ENCODE data around the gene KCNMA1. TPM values are rescaled to one million over a fixed set of nuclear protein-coding genes. Genes with fewer than 3 reads are reported as not detected.

KCNMA1 gene
- total RNA-seq, 3 donors from 2014 or later = 0.10 to 0.60 (median 0.18) TPM

DNA sequence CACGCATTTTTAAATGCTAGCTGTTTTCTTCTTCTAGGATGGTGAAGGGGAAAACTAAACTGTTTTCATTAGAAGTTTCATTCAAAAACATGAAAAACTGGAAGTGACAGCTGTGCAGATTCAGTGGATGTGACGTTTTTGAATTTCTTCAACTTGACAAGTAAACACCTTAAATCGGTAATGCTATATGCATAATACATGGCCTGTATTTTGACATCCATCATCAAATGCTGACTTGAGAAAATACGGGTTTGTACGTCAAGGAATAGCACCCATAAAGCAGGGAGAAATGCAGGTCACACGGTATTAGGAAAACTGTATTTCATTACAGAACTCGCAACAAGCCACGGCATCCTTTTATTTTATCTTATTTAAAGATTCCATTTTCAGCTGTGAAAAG, 720.5 kb downstream of the KCNMA1 start:
- no peak overlapping the region for H3K4me3 Mint-ChIP-seq
- no peaks in the 10 kb centered on the region for H3K4me1 Mint-ChIP-seq (ENCODE audit: low read depth)
- ATAC-seq (no peak), DNase-seq (no peak)
- no peaks in the 10 kb centered on the region for H3K36me3 Mint-ChIP-seq (ENCODE audit: insufficient read depth)
- H3K27me3 Mint-ChIP-seq (ENCODE audit: low read depth) = no peaks in the 10 kb centered on the region
- H3K9me3 Mint-ChIP-seq = no peaks in the 10 kb centered on the region

DNA sequence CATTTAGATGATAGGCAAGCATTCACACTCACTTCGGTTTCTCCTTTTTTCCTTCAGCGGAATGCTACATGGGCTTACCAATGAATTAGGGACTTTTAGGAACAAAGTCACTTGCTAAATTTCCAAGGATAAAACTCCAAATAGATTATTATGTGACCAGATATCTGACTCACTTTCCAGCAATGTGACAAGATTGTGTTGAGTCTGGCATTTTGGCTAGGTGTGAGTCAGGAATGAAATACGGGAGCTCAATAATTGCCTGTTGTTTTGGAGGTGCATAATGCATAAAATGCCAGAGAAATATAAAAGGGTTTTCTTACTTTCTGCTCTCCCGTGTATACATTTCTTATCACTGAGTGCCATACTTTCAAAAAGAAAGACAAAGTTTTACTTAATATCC, 721.1 kb downstream of the KCNMA1 start:
- Mint-ChIP-seq H3K9me3 (no peaks in the 10 kb centered on the region), H3K27me3 (ENCODE audit: low read depth) (no peaks in the 10 kb centered on the region), H3K36me3 (ENCODE audit: insufficient read depth) (no peaks in the 10 kb centered on the region), H3K4me1 (ENCODE audit: low read depth) (no peaks in the 10 kb centered on the region), H3K4me3 (no peak overlapping the region)
- ATAC-seq (no peak), DNase-seq (no peak)

DNA sequence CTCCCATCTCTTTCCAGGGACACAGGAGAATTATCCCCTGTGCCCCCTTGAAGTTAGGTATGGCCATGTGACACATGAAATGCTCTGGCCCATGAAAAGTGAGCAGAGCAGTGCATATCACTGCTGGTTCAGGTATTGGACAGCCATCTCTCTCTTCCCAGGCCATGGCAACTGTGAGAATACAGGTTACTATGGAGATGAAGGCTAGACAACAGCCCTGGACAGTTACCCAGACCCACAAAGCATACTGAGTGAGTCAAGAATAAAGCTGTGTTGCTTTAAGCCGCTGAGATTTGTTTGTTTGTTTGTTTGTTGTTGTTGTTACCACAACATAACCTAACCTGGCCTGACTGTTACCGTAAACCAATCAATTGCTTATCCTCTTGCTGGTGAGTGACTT, 722.3 kb downstream of the KCNMA1 start:
- Mint-ChIP-seq H3K36me3 (ENCODE audit: insufficient read depth) (no peaks in the 10 kb centered on the region), H3K4me1 (ENCODE audit: low read depth) (no peaks in the 10 kb centered on the region), H3K9me3 (no peaks in the 10 kb centered on the region), H3K4me3 (no peak overlapping the region), H3K27me3 (ENCODE audit: low read depth) (no peaks in the 10 kb centered on the region)
- ATAC-seq (no peak), DNase-seq (no peak)

DNA sequence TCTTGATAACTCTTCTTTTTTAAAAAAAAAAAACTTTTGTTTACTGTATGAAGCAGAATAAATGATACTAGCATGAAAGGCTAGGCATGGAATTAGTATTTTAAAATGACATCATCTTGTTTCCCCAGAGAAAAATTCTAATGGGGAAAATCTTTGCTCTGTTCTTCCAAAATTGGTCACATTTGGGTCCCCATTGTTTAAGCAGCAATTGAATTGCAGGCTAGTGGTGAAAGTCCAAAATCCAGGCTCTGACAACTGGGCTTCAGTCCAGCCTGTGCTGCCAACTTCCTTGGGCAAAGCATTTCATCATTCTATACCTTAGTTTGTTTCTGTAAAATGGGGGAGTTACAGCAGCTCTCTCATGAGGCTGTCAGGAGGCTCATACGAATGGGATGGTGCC, 726.4 kb downstream of the KCNMA1 start:
- H3K27me3 Mint-ChIP-seq (ENCODE audit: low read depth) = no peaks in the 10 kb centered on the region
- H3K36me3 Mint-ChIP-seq (ENCODE audit: insufficient read depth) = no peaks in the 10 kb centered on the region
- no peaks in the 10 kb centered on the region for H3K4me1 Mint-ChIP-seq (ENCODE audit: low read depth)
- DNase-seq (no peak), ATAC-seq (no peak)
- no peaks in the 10 kb centered on the region for H3K9me3 Mint-ChIP-seq
- no peak overlapping the region for H3K4me3 Mint-ChIP-seq

DNA sequence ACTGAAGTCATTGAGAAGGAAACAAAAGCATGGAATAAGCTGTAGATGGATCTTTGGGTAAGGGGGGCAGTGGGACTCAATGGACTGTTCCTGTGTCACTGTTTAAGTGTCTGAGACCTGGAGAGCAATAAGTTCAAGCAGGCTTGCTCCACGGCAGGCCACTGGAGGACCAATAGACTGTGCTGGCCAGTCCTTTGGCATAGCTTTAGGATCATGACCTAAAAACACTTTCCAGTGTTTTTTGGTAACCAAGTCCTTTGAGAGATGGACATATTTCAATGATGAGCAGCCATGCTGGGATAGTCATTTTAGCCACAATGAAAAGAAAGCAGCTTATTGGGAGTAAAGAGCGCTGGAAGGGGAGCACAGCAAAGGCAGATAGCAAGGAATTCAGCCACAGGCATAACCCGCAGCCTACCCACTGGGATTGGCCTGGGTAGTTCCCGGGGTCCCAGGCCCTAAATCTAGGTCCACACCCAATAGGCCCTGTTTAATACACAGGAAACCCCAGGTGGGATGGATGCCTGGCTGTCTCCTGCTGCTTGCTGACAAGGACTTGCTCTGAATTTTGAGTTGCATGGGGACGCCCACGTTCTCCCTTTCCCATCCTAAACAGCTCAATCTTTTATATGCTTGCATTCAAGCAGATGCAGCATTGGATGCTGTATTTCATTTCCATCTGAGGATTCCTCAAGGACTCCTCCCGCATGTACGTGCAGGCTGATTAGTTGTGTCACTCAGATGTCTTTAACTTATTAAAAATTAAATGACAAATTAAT, 727.2 kb downstream of the KCNMA1 start:
- H3K27me3 Mint-ChIP-seq (ENCODE audit: low read depth) = no peaks in the 10 kb centered on the region
- no peak for DNase-seq
- no peak for ATAC-seq
- H3K4me1 Mint-ChIP-seq (ENCODE audit: low read depth) = no peaks in the 10 kb centered on the region
- H3K9me3 Mint-ChIP-seq = no peaks in the 10 kb centered on the region
- no peak overlapping the region for H3K4me3 Mint-ChIP-seq
- H3K36me3 Mint-ChIP-seq (ENCODE audit: insufficient read depth) = no peaks in the 10 kb centered on the region

DNA sequence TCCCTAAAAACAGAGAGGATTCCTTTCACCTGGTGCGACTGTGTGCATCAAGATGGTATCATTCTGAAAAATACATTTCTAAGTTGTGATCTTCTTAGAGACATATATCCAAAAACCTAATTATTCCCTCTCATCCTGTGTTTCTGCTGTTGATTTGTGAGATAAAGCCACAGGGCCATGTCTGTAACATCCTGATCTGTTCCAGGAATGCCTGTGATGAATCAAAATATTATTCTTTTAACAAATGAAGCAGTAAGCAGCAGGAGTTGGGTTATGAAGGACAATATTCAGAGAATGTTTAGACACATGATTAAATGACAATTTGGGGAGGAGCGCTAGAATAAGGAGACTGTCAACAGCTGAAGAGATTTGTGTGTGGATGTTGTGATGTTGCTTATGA, 731.4 kb downstream of the KCNMA1 start:
- Mint-ChIP-seq H3K27me3 (ENCODE audit: low read depth) (no peaks in the 10 kb centered on the region), H3K4me3 (no peak overlapping the region), H3K9me3 (no peaks in the 10 kb centered on the region)

DNA sequence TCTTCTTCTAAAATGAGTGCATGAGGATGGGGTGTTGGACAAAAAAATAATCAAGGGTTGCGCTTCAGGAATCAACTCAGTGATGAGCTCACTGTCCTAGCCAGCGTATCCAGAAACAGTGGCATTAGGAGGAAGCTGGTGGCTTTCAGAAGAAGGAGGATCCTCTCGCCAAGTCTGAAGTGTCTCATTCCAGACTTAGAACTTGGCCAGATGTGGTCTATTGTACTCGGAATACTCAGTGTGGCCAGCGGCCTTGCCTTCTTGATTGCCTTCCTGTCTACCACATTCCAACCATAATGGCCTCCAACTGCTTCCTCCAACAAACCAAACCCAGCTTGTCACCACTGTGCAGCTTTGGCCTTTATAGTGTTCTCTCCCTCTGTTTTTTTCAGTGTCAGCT, 732.4 kb downstream of the KCNMA1 start:
- Mint-ChIP-seq H3K36me3 (ENCODE audit: insufficient read depth) (no peaks in the 10 kb centered on the region), H3K9me3 (no peaks in the 10 kb centered on the region), H3K4me3 (no peak overlapping the region), H3K27me3 (ENCODE audit: low read depth) (no peaks in the 10 kb centered on the region), H3K4me1 (ENCODE audit: low read depth) (no peaks in the 10 kb centered on the region)
- no peak for ATAC-seq
- no peak for DNase-seq

More for the DNA sequence above, 731.4 kb downstream of the KCNMA1 start:
- H3K4me1 Mint-ChIP-seq (ENCODE audit: low read depth) = no peaks in the 10 kb centered on the region
- ATAC-seq (no peak), DNase-seq (no peak)
- no peaks in the 10 kb centered on the region for H3K36me3 Mint-ChIP-seq (ENCODE audit: insufficient read depth)

DNA sequence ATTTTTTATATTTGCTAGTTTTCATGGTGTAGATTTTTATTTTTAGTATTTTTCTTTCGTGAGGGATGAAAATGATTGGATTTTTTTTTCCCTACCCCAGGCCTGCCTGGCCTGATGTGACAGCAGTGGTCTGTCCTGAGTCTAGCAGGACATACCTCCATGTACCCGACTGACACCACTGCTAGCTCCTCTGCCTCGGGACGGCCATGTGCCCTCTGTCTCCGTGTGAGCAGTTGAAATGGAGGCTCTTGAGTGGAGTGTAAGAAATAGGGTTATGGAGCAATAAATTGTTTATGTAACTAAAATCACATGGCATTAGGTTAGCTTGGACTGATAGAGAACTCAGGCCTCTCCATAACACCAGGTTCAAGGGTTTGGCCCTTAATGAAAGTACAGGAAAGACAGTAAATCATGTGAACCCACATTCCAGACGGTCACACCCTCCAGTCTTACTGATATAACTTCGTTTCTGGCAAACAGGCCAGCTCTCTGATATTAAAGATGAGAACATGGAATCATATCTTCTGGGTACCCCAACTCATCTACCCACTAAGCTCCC, 734.1 kb downstream of the KCNMA1 start:
- Mint-ChIP-seq H3K4me1 (ENCODE audit: low read depth) (no peaks in the 10 kb centered on the region), H3K9me3 (no peaks in the 10 kb centered on the region), H3K4me3 (no peak overlapping the region), H3K36me3 (ENCODE audit: insufficient read depth) (no peaks in the 10 kb centered on the region), H3K27me3 (ENCODE audit: low read depth) (no peaks in the 10 kb centered on the region)
- no peak for DNase-seq
- ATAC-seq = no peak

DNA sequence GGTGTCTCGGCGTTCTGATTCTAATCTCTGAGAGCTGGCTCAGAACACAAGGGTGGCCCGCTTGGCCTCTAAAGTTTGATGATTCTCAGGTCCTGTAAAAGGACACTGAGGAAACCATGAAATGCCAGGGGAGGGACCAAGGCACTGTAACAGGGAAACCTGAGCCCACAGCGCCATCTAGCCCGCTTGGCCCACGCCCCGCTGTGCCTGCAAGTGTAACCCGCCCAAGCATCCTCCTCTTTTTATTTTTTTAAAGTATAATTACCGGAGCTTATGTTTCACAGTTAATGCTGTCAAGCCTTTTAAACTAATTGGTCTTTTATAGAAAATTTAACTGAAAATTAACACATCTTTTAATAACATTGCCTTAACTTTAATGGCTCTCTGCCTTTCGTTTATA, 734.7 kb downstream of the KCNMA1 start:
- Mint-ChIP-seq H3K4me3 (no peak overlapping the region), H3K27me3 (ENCODE audit: low read depth) (no peaks in the 10 kb centered on the region), H3K9me3 (no peaks in the 10 kb centered on the region), H3K36me3 (ENCODE audit: insufficient read depth) (no peaks in the 10 kb centered on the region), H3K4me1 (ENCODE audit: low read depth) (no peaks in the 10 kb centered on the region)
- ATAC-seq (no peak), DNase-seq (no peak)

DNA sequence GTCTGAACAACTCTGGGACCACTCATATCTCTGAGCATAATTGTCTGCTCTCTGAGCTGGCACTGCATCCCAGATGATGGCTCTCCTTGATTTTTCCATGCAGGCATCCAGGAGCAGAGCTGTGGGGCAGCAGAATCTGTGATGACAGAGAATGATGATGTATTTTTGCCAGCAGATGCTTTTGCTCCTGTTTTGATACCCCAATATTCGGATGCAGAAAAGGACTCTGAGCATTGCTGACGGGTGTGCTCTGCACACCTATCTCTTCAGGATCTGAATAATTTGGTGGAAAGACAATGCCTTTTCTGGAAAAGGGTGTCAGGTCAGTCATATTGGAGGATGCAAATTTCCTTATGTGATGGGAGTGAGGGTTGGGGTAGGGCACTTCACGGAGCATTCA, 735.9 kb downstream of the KCNMA1 start:
- Mint-ChIP-seq H3K36me3 (ENCODE audit: insufficient read depth) (no peaks in the 10 kb centered on the region), H3K4me1 (ENCODE audit: low read depth) (no peaks in the 10 kb centered on the region), H3K9me3 (no peaks in the 10 kb centered on the region), H3K4me3 (no peak overlapping the region), H3K27me3 (ENCODE audit: low read depth) (no peaks in the 10 kb centered on the region)
- DNase-seq (no peak), ATAC-seq (no peak)

DNA sequence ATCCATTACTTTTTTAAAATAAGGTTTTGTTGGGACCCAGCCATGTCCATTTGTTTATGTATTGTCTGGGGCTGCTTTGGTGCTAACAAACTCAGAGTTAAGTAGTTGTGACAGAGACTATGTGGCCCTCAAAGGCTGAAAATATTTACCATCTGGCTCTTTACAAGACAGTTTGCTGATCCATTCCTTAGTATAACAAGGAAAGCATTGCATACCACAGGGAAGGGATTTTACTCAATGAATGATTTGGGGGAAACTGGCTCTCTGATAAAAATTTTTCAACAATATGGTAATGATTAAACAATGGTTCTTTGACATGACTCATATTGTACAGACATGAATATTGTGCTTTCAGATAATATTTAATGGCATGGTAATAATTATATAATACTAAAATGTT, 738.1 kb downstream of the KCNMA1 start:
- no peaks in the 10 kb centered on the region for H3K27me3 Mint-ChIP-seq (ENCODE audit: low read depth)
- peaks cover 8% of the 10 kb centered on the region for H3K9me3 Mint-ChIP-seq
- no peaks in the 10 kb centered on the region for H3K36me3 Mint-ChIP-seq (ENCODE audit: insufficient read depth)
- H3K4me3 Mint-ChIP-seq = no peak overlapping the region
- no peak for ATAC-seq
- no peaks in the 10 kb centered on the region for H3K4me1 Mint-ChIP-seq (ENCODE audit: low read depth)
- DNase-seq = no peak

DNA sequence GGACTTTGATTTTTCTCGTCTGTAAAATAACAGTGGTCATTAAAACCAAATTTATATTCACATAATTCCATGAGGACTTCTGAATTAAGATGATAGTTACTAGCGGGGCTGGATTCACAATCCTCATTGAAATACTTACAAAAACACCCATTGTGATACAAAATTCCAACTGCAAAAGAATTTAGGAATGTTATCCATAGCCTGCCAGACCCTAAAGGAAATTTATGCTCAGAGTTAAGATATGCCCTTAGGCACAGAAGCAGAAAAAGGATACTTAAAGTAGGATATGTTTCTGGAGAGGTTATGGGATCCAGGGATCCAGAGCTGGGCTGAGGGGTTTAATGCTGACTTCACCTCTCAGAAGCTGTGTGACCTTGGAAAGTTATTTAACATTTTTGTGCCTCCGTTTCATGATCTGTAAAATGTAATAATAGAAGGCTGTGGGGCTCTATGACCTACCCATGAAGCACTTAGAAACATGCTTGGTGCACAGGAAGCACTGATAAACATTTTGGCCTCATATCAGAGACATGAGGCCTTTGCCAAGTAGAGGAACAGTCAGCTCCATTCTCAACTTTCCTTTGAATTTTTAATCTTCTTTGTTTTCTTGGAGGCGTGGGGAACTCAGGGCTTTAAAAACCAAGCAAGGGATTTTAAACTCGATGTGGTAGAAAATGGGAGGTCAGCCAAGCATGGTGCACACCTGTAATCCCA, 744.7 kb downstream of the KCNMA1 start:
- Mint-ChIP-seq H3K4me1 (ENCODE audit: low read depth) (no peaks in the 10 kb centered on the region), H3K27me3 (ENCODE audit: low read depth) (no peaks in the 10 kb centered on the region), H3K36me3 (ENCODE audit: insufficient read depth) (no peaks in the 10 kb centered on the region), H3K9me3 (peaks cover 8% of the 10 kb centered on the region), H3K4me3 (no peak overlapping the region)
- ATAC-seq (no peak), DNase-seq (no peak)

DNA sequence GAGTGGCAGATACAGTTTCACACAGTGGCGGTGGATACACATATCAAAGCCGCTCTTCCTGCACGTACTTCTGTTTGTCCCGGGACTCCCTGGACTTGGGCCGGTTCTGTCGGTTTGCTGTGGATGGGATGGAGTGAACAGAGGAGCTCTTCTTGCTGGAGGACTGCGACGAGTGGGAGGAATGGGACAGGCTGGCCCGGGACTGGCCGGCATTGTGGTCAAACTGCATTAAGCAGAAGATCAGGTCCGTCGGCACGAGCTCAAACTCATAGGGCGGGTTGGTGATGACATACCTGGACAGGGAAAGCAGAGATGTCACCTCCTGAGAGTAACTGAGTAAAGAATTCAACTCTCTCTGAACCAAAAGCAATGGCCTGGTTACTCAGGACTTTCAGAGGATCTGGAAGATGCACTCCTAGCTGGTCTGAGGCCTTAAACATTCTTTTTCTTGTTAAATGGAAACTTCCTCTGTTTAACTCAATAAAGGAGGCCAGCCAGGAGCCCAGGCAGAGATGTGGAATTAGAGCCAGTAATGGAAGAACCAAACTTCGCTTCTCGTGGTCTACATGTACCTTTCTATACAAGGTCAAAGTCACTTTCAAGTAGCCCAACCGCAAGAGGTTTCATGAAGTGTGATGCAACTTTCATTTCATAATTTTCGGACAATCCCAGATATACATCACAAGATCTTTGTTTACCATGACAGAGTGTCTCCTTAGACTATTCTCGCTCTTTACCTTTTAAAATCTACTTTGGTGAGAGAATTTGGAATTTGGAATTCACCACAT, 750.2 kb downstream of the KCNMA1 start:
- no peak for DNase-seq

DNA sequence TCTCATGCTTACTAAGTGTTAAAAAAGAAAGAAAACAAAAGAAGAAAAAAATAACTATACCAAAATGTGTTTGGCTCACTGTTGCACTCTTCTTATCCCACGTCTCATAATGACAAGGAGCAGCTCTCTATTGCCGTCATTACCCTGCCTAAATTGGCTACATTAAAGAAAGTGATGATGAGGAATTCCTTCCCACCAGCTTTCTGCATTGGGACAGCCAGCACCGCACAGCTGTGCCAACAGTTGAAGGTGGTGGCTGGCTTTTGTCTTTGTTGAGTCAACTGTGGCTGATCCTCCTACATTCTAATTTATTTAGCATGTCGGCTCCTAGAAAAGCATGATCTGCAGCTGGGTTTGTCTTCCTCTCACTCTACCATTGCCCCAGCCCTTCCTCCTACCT, 751.8 kb downstream of the KCNMA1 start:
- DNase-seq (no peak), ATAC-seq (no peak)
- H3K9me3 Mint-ChIP-seq = no peaks in the 10 kb centered on the region

More for the DNA sequence above, 750.2 kb downstream of the KCNMA1 start:
- Mint-ChIP-seq H3K4me1 (ENCODE audit: low read depth) (no peaks in the 10 kb centered on the region), H3K4me3 (no peak overlapping the region), H3K9me3 (no peaks in the 10 kb centered on the region), H3K36me3 (ENCODE audit: insufficient read depth) (no peaks in the 10 kb centered on the region), H3K27me3 (ENCODE audit: low read depth) (peaks cover 3% of the 10 kb centered on the region)
- ATAC-seq = no peak

More for the DNA sequence above, 751.8 kb downstream of the KCNMA1 start:
- H3K27me3 Mint-ChIP-seq (ENCODE audit: low read depth) = peaks cover 3% of the 10 kb centered on the region
- H3K4me3 Mint-ChIP-seq = no peak overlapping the region
- no peaks in the 10 kb centered on the region for H3K36me3 Mint-ChIP-seq (ENCODE audit: insufficient read depth)
- no peaks in the 10 kb centered on the region for H3K4me1 Mint-ChIP-seq (ENCODE audit: low read depth)
